H7 (cell line): ENCODE data around the gene LIN7B. TPM values are rescaled to one million over a fixed set of nuclear protein-coding genes. Genes with fewer than 3 reads are reported as not detected.
"Not testable (repeated sequence)": the region's sequence is repeated elsewhere in the genome, so short reads cannot be mapped to it uniquely, and the experiment has no call there.

Experiments
- DNase-seq: peaks from one replicate; pipeline ENCODE4 v3.0.0; 2012
- H3K27me3 ChIP-seq: 2 replicates; pipeline ENCODE4 v1.6.0; 2011; ENCODE audit warnings: mild to moderate bottlenecking, low read length; ENCODE audit not compliant: control insufficient read depth, insufficient read depth
- H3K36me3 ChIP-seq: replicated peaks from 2 replicates; pipeline ENCODE4 v1.5.1; 2011; ENCODE audit warnings: low read length; ENCODE audit not compliant: control insufficient read depth, insufficient read depth
- H3K4me3 ChIP-seq: 2 replicates; pipeline ENCODE4 v1.5.1; 2011; ENCODE audit warnings: low read depth, mild to moderate bottlenecking, control low read depth, low read length, moderate library complexity; ENCODE audit not compliant: insufficient read depth
- total RNA-seq: library from RNA; depleted of rRNA; stranded (reverse); fragments of >200 nt; shearing (Covaris generic); gene quantifications from 2 replicates; pipeline ENCODE4 v1.2.3, GENCODE V29; 2014

The LIN7B gene
- total RNA-seq, 1 experiment from 2014 or later = 4.1 TPM

DNA sequence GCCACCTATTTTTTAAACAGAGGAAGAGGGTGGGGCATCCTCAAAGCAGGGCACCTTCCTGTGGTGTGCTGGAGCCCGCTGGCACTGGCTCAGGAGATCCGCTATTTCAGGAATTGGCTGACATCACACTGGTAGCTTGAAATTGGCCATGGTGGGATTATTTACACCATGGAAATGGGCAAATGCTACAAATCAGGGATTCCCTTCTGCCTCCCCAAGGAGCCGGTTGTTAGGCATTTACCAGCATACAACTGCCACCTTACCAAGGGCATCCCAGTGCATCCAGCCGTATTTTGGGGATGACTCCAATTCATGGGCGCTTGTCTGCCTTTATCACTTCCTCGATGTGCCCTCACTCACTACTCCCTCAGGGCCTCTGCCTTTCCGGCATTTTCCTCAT lies 26.8 kb downstream of the LIN7B start:
- H3K27me3 ChIP-seq = peaks cover 4% of the 10 kb centered on the region; the same call in 1 of the 2 replicates
- no peak for DNase-seq
- peaks cover 2% of the 10 kb centered on the region for H3K36me3 ChIP-seq
- H3K4me3 ChIP-seq = no peak overlapping the region

- Histone ChIP-seq H3K27me3 (peaks cover 4% of the 10 kb centered on the region; the same call in 1 of the 2 replicates), H3K36me3 (peaks cover 2% of the 10 kb centered on the region), H3K4me3 (no peak overlapping the region)
- no peak for DNase-seq
These were observed 27.2 kb downstream of the LIN7B start for GRCh38 chr19:49141352-49141751.

GRCh38 chr19:49142866-49143335 lies 28.7 kb downstream of the LIN7B start:
- H3K36me3 ChIP-seq = peaks cover 1% of the 10 kb centered on the region; the same call in 1 of the 2 replicates
- peaks cover 4% of the 10 kb centered on the region; the same call in 1 of the 2 replicates for H3K27me3 ChIP-seq
- peak; percentile 98 for DNase-seq
- peak overlapping the region; percentile 53 for H3K4me3 ChIP-seq

- DNase-seq = peak; percentile 94
- Histone ChIP-seq H3K27me3 (peaks cover 7% of the 10 kb centered on the region; the same call in 1 of the 2 replicates), H3K36me3 (peaks cover 1% of the 10 kb centered on the region; the same call in 1 of the 2 replicates), H3K4me3 (peak overlapping the region; percentile 43)
These were observed 31.6 kb downstream of the LIN7B start for GRCh38 chr19:49145573-49146407.

DNA sequence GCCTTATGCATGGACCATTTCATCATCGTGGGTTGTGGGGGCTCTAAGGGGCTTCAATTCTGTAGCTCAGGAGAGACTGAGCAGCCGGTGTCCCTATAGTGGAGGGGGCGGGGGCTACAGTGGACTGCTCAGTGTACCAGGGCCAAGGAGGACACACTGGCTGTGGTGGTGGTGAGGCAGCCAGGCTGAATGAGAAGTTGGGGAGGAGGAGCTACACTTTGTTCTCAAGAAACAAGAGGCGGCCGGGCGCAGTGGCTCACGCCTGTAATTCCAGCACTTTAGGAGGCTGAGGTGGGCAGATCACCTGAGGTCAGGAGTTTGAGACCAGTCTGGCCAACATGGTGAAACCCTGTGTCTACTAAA lies 32.2 kb downstream of the LIN7B start:
- peaks cover 10% of the 10 kb centered on the region; the same call in 1 of the 2 replicates for H3K27me3 ChIP-seq
- DNase-seq, H3K36me3 ChIP-seq: not testable (repeated sequence)
- H3K4me3 ChIP-seq = peak overlapping the region; percentile 43

DNA sequence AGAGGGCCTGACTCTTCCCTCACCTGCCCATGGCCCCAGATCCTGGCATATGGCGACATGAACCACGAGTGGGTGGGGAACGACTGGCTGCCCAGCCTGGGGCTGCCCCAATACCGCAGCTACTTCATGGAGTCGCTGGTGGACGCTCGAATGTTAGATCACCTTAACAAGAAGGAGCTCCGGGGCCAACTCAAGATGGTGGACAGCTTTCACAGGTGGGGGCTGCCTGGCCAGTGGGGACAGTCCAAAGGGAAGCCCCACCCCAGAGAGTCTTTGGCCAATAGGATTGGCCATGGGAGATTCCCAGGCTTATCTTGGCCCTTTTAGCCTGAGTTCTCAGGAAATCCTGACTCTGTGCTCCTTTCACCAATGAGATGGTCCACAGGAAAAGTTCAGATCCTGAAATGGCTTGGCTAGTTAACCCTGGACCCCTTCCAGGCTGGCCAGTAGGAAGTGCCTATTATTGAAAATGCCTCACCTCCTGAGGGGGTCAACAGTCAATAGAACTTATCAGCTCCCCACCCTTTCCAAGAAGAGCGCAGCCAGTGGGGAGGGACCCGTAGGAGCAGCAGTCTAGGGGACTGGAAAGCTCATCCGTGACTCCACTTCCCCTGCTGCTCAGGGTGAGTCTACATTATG lies 34.0 kb downstream of the LIN7B start:
- DNase-seq = no peak
- peaks cover 19% of the 10 kb centered on the region for H3K27me3 ChIP-seq
- no peaks in the 10 kb centered on the region for H3K36me3 ChIP-seq
- peak overlapping the region; percentile 77 for H3K4me3 ChIP-seq

- DNase-seq = peak; percentile 98
- H3K36me3 ChIP-seq = no peaks in the 10 kb centered on the region
- H3K4me3 ChIP-seq = peak overlapping the region; percentile 94
- peaks cover 23% of the 10 kb centered on the region for H3K27me3 ChIP-seq
These were observed 34.8 kb downstream of the LIN7B start for GRCh38 chr19:49148784-49149651.

DNA sequence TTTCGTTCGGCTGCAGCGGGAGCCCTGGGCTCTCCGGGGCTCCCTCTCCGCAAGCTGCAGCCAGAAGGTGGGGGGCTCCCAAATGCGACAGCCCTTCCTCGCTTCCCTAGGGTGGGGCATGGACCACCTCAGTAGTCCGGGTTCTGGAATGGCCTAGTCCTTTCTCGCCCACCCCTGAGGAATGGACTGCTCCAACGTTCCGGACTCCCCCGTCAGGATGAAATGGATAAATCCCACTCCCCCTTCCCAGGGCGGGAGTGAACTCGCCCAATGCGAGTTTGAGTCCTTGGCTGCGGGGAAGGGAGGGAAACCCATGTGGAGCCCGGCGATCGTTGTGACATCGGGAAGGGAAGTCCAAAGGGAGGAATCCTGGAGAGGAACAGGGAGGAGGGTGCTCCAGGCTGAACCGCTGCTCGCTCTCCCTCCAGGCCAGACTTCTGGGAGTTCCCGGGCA lies 35.5 kb downstream of the LIN7B start:
- peak; percentile 84 for DNase-seq
- Histone ChIP-seq H3K4me3 (peak overlapping the region; percentile 94), H3K36me3 (no peaks in the 10 kb centered on the region), H3K27me3 (peaks cover 25% of the 10 kb centered on the region)

DNA sequence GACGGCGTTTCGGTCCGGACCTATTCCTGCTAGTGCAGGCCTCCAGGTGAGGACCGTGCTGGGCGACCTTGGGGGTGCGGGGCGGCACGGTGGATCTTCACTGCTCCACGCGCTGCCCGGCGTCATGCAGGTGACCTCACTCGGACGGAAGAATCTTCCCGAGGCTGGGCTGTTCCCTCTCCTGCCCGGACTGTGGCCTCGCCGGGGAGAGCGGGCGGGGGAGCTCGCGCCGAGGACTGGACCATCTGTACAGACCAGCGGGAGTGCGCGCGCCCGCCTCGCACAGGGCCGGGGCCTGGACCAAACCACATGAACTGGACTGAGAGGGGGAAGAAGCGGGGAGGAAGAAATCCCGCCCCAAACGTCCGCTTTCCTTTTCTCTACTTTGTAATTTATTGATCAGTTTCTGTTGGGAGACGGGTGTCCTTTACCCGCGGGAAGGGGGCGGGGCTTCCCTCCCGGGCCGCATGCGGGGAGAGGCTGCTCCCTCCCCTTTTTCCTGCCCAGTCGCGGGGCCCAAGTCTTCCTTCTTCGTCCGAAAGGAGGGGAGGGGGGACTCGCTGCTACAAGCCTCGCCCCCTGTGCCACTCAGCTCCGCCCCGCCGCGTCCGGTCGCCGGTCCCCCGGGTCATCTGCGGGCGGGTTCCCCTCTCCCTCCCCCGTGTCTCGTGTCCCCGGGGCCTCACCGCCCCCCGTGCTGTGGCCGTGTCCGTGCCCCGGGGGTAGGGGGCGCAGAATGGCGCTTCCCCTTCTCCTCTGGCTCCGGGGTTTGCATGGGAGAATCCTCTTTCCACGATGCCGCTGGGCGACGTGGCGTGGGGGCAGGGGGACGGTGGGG lies 36.2 kb downstream of the LIN7B start:
- H3K27me3 ChIP-seq = peaks cover 27% of the 10 kb centered on the region
- H3K4me3 ChIP-seq = peak overlapping the region; percentile 94
- DNase-seq = peak; percentile 94
- no peaks in the 10 kb centered on the region for H3K36me3 ChIP-seq

- H3K36me3 ChIP-seq = no peaks in the 10 kb centered on the region
- peaks cover 28% of the 10 kb centered on the region for H3K27me3 ChIP-seq
- H3K4me3 ChIP-seq = peak overlapping the region; percentile 94
- DNase-seq = no peak
These were observed 36.7 kb downstream of the LIN7B start for GRCh38 chr19:49150944-49151243.

- Histone ChIP-seq H3K4me3 (peak overlapping the region; percentile 94; the same call in 1 of the 2 replicates), H3K36me3 (no peaks in the 10 kb centered on the region), H3K27me3 (peaks cover 30% of the 10 kb centered on the region)
- peak; percentile 98 for DNase-seq
These were observed 37.3 kb downstream of the LIN7B start for GRCh38 chr19:49151267-49152118.

- Histone ChIP-seq H3K36me3 (no peaks in the 10 kb centered on the region), H3K4me3 (peak overlapping the region; percentile 25; the same call in 1 of the 2 replicates), H3K27me3 (peaks cover 30% of the 10 kb centered on the region)
- DNase-seq = no peak
These were observed 38.0 kb downstream of the LIN7B start for GRCh38 chr19:49152119-49152550.
